Measurements from ENCODE around the gene RUNDC3A. TPM values are rescaled to one million over a fixed set of nuclear protein-coding genes. Genes with fewer than 3 reads are reported as not detected.

The RUNDC3A gene
- total and polyA plus RNA-seq, 2 of the 13 experiments (the other 11 are each of a cell fraction or from before 2014, with no cell fraction given): 0.25 TPM; not detected in 1

DNA sequence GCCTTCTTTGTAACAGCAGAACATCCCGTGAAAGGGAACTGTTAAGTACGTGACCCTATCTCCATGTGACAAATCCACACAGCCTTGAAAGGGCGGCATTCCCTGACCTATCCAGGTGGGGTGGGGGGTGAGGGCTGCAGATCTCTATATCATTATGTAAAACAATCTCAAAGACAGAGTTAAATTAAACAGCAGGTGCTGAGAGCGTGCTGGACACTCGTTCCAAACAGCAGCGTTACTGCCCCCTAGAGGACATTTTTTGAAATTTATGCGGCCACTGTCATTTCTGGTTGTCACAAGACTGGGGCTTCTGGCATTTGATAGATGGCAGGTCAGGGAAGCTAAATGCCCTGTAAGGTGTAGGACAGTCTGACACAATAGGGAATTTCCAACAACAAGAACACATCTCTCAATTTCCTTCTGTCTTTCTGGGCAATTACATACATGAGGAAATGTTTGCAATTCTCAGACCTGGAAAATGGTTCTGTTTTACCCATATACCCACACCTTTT lies 22.9 kb downstream of the RUNDC3A start (continued):
- TF ChIP-seq, protein P1, sequence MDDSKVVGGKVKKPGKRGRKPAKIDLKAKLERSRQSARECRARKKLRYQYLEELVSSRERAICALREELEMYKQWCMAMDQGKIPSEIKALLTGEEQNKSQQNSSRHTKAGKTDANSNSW (CRISPR knock-in tag; IDR thresholded peaks at IDR 0.05; ENCODE audit: borderline replicate concordance): no peak
- TF ChIP-seq ZFYVE20 (CRISPR knock-in tag; IDR thresholded peaks at IDR 0.05; ENCODE audit: borderline replicate concordance, low read depth) (no peak), REPIN1 (CRISPR knock-in tag; IDR thresholded peaks at IDR 0.05; ENCODE audit: borderline replicate concordance, low read depth) (peak; percentile 64; the same call in 1 of the 2 replicates), HIVEP1 (CRISPR knock-in tag; IDR thresholded peaks at IDR 0.05) (0 out of 2 replicates have a peak, but pooled peaks have one; percentile 25), KMT2B (CRISPR knock-in tag; IDR thresholded peaks at IDR 0.05) (0 out of 2 replicates have a peak, but pooled peaks have one; percentile 42), ZMYM3 (CRISPR knock-in tag; IDR thresholded peaks at IDR 0.05) (0 out of 2 replicates have a peak, but pooled peaks have one; percentile 32), TBX2 (CRISPR knock-in tag; IDR thresholded peaks at IDR 0.05; ENCODE audit: borderline replicate concordance) (peak; percentile 45; the same call in 1 of the 2 replicates), FOXA1 (IDR thresholded peaks at IDR 0.05) (no peak), FOXA1 (CRISPR knock-in tag; IDR thresholded peaks at IDR 0.05) (no peak), NFKB2 (CRISPR knock-in tag; IDR thresholded peaks at IDR 0.05; ENCODE audit: borderline replicate concordance) (no peak), ZMYM4 (CRISPR knock-in tag; IDR thresholded peaks at IDR 0.05) (no peak), ZNF652 (CRISPR knock-in tag; IDR thresholded peaks at IDR 0.05; ENCODE audit: borderline replicate concordance, low read depth) (no peak), RBAK (CRISPR knock-in tag; IDR thresholded peaks at IDR 0.05) (peak; percentile 80; the same call in 1 of the 2 replicates), TCF7 (IDR thresholded peaks at IDR 0.05; ENCODE audit: low read depth) (no peak), HNRNPUL1 (IDR thresholded peaks at IDR 0.05; ENCODE audit: low read depth, low read length) (no peak), STAG1 (CRISPR knock-in tag; IDR thresholded peaks at IDR 0.05) (peak; percentile 77), BHLHE40 (IDR thresholded peaks at IDR 0.05; ENCODE audit: low read length) (peak; percentile 62)
- TF ChIP-seq, protein P2, sequence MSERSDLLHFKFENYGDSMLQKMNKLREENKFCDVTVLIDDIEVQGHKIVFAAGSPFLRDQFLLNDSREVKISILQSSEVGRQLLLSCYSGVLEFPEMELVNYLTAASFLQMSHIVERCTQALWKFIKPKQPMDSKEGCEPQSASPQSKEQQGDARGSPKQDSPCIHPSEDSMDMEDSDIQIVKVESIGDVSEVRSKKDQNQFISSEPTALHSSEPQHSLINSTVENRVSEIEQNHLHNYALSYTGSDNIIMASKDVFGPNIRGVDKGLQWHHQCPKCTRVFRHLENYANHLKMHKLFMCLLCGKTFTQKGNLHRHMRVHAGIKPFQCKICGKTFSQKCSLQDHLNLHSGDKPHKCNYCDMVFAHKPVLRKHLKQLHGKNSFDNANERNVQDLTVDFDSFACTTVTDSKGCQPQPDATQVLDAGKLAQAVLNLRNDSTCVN (CRISPR knock-in tag; IDR thresholded peaks at IDR 0.05; ENCODE audit: borderline replicate concordance): no peak
- TF ChIP-seq, protein P3, sequence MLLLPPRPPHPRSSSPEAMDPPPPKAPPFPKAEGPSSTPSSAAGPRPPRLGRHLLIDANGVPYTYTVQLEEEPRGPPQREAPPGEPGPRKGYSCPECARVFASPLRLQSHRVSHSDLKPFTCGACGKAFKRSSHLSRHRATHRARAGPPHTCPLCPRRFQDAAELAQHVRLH (CRISPR knock-in tag; IDR thresholded peaks at IDR 0.05; ENCODE audit: borderline replicate concordance, low read depth): no peak
- TF ChIP-seq, protein P4, sequence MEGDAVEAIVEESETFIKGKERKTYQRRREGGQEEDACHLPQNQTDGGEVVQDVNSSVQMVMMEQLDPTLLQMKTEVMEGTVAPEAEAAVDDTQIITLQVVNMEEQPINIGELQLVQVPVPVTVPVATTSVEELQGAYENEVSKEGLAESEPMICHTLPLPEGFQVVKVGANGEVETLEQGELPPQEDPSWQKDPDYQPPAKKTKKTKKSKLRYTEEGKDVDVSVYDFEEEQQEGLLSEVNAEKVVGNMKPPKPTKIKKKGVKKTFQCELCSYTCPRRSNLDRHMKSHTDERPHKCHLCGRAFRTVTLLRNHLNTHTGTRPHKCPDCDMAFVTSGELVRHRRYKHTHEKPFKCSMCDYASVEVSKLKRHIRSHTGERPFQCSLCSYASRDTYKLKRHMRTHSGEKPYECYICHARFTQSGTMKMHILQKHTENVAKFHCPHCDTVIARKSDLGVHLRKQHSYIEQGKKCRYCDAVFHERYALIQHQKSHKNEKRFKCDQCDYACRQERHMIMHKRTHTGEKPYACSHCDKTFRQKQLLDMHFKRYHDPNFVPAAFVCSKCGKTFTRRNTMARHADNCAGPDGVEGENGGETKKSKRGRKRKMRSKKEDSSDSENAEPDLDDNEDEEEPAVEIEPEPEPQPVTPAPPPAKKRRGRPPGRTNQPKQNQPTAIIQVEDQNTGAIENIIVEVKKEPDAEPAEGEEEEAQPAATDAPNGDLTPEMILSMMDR (CRISPR knock-in tag; IDR thresholded peaks at IDR 0.05): peak; percentile 82
- TF ChIP-seq, protein P5, sequence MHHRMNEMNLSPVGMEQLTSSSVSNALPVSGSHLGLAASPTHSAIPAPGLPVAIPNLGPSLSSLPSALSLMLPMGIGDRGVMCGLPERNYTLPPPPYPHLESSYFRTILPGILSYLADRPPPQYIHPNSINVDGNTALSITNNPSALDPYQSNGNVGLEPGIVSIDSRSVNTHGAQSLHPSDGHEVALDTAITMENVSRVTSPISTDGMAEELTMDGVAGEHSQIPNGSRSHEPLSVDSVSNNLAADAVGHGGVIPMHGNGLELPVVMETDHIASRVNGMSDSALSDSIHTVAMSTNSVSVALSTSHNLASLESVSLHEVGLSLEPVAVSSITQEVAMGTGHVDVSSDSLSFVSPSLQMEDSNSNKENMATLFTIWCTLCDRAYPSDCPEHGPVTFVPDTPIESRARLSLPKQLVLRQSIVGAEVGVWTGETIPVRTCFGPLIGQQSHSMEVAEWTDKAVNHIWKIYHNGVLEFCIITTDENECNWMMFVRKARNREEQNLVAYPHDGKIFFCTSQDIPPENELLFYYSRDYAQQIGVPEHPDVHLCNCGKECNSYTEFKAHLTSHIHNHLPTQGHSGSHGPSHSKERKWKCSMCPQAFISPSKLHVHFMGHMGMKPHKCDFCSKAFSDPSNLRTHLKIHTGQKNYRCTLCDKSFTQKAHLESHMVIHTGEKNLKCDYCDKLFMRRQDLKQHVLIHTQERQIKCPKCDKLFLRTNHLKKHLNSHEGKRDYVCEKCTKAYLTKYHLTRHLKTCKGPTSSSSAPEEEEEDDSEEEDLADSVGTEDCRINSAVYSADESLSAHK (CRISPR knock-in tag; IDR thresholded peaks at IDR 0.05; ENCODE audit: borderline replicate concordance): no peak
